HepG2 (cell line): ENCODE results near the gene ARHGEF40. TPM values are rescaled to one million over a fixed set of nuclear protein-coding genes. Genes with fewer than 3 reads are reported as not detected.

Source experiments
- ARID2 ChIP-seq: sonication (generic); formaldehyde crosslinking; IDR thresholded peaks from 2 replicates; pipeline ENCODE4 v1.8.1; 2022; ENCODE audit warnings: mild to moderate bottlenecking, missing genetic modification reagents, borderline replicate concordance
- BRF2 ChIP-seq: sonication (generic); formaldehyde crosslinking; IDR thresholded peaks from 2 replicates; pipeline ENCODE4 v1.8.1; 2022; ENCODE audit warnings: mild to moderate bottlenecking, missing genetic modification reagents
- EHMT2 ChIP-seq: fragments of 200-600 bp; sonication (generic); IDR thresholded peaks from 2 replicates; pipeline ENCODE4 v1.7.0; 2017; ENCODE audit warnings: antibody characterized with exemption, low read depth, low read length, borderline replicate concordance
- GTF2F1 ChIP-seq: fragments of 150-350 bp; IDR thresholded peaks from 2 replicates; pipeline ENCODE4 v1.6.1; 2014; ENCODE audit warnings: low read length
- HIVEP1 ChIP-seq: sonication (generic); formaldehyde crosslinking; IDR thresholded peaks from 2 replicates; pipeline ENCODE4 v1.4.0; 2020; ENCODE audit warnings: mild to moderate bottlenecking, missing genetic modification reagents
- JUNB ChIP-seq: sonication (generic); formaldehyde crosslinking; IDR thresholded peaks from 2 replicates; pipeline ENCODE4 v1.8.0; 2022; ENCODE audit warnings: missing genetic modification reagents, mild to moderate bottlenecking, borderline replicate concordance
- KDM5A ChIP-seq: fragments of 200-600 bp; sonication (generic); IDR thresholded peaks from 2 replicates; pipeline ENCODE4 v1.7.0; 2018; ENCODE audit warnings: antibody characterized with exemption, mild to moderate bottlenecking, low read length, borderline replicate concordance
- MBD4 ChIP-seq: IDR thresholded peaks from 2 replicates; pipeline ENCODE4 v1.6.1; 2012; ENCODE audit warnings: low read length, inconsistent platforms, borderline replicate concordance
- MYC ChIP-seq: sonication (generic); formaldehyde crosslinking; IDR thresholded peaks from 2 replicates; pipeline ENCODE4 v1.9.0; 2021; ENCODE audit warnings: missing genetic modification reagents, borderline replicate concordance
- NPAS2 ChIP-seq: sonication (generic); formaldehyde crosslinking; IDR thresholded peaks from 2 replicates; pipeline ENCODE4 v1.8.0; 2022; ENCODE audit warnings: mild to moderate bottlenecking, missing genetic modification reagents, borderline replicate concordance
- RBM39 ChIP-seq: fragments of 200-400 bp; formaldehyde crosslinking; IDR thresholded peaks from one replicate; pipeline ENCODE4 v1.6.1; 2018; ENCODE audit warnings: antibody characterized with exemption, mild to moderate bottlenecking, low read depth, low read length; ENCODE audit not compliant: poor library complexity, severe bottlenecking
- SOX5 ChIP-seq: IDR thresholded peaks from 2 replicates; pipeline ENCODE4 v1.6.1; 2016; ENCODE audit warnings: borderline replicate concordance
- TP53 ChIP-seq: sonication (generic); formaldehyde crosslinking; conservative IDR thresholded peaks from 2 replicates; pipeline ENCODE4 v1.4.0; 2020; ENCODE audit warnings: missing genetic modification reagents
- YY1 ChIP-seq: IDR thresholded peaks from 2 replicates; pipeline ENCODE4 v1.6.1; 2011; ENCODE audit warnings: low read length, low read depth, moderate library complexity, mild to moderate bottlenecking; ENCODE audit not compliant: insufficient read depth, insufficient replicate concordance
- ZBTB46 ChIP-seq: sonication (generic); formaldehyde crosslinking; IDR thresholded peaks from 2 replicates; pipeline ENCODE4 v1.4.0; 2020; ENCODE audit warnings: mild to moderate bottlenecking, missing genetic modification reagents, borderline replicate concordance
- ZNF101 ChIP-seq: sonication (generic); formaldehyde crosslinking; IDR thresholded peaks from 2 replicates; pipeline ENCODE4 v1.4.0; 2020; ENCODE audit warnings: mild to moderate bottlenecking, low read depth, missing genetic modification reagents, borderline replicate concordance
- ZNF691 ChIP-seq: sonication (generic); formaldehyde crosslinking; IDR thresholded peaks from 2 replicates; pipeline ENCODE4 v1.4.0; 2020; ENCODE audit warnings: missing genetic modification reagents, low read depth, mild to moderate bottlenecking, borderline replicate concordance
- ZNF780A ChIP-seq: sonication (generic); formaldehyde crosslinking; IDR thresholded peaks from 2 replicates; pipeline ENCODE4 v1.8.0; 2022; ENCODE audit warnings: mild to moderate bottlenecking, missing genetic modification reagents, moderate library complexity
- polyA plus RNA-seq, 8 experiments: library from polyadenylated mRNA; depleted of rRNA in 3 of 8; stranded (reverse) in 7 of 8; unstranded in 1 of 8; fragments of >200 nt; fragmentation: Illumina TruSeq in 4 of 8; extraction: Trizol in 4 of 8; gene quantifications; 2 replicates each; pipeline versions ENCODE4 v1.2.1 to v1.2.3, GENCODE V29; 2011 to 2016; ENCODE audit warnings: low read depth in 4 of 8, missing spikeins in 1 of 8, mixed read lengths in 1 of 8; ENCODE audit not compliant: insufficient read depth in 1 of 8
- total RNA-seq, 5 experiments: library from RNA; depleted of rRNA; stranded (reverse); fragments of >200 nt; fragmentation: Illumina TruSeq; extraction: Trizol; gene quantifications; 2 replicates each; pipeline ENCODE4 v1.2.3, GENCODE V29; 2016; ENCODE audit warnings: low read depth in 1 of 5
- TF ChIP-seq, protein P1 (sequence below): sonication (generic); formaldehyde crosslinking; IDR thresholded peaks from 2 replicates; pipeline ENCODE4 v1.4.0; 2020; ENCODE audit warnings: low read depth, mild to moderate bottlenecking, missing genetic modification reagents
- TF ChIP-seq, protein P2 (sequence below), 2 experiments: IDR thresholded peaks; 2 replicates each; pipeline ENCODE4 v1.6.1; 2011 to 2012; ENCODE audit warnings: low read length in 2 of 2, borderline replicate concordance in 1 of 2, low read depth in 1 of 2, mild to moderate bottlenecking in 1 of 2, moderate library complexity in 1 of 2

ARHGEF40 gene
- total and polyA plus RNA-seq, 2 of the 13 experiments (the other 11 are each of a cell fraction or from before 2014, with no cell fraction given), result 28.1 to 78.1 TPM

GRCh38 chr14:21104448-21105060 lies 34.5 kb downstream of the ARHGEF40 start (continued):
- no peak for TF ChIP-seq ZBTB46 (CRISPR knock-in tag)
- TF ChIP-seq ZNF691 (CRISPR knock-in tag), result peak; percentile 5; the same call in 1 of the 2 replicates
- TF ChIP-seq ZNF780A, result no peak; the same call in 1 of the 2 replicates
- TF ChIP-seq, protein P1, sequence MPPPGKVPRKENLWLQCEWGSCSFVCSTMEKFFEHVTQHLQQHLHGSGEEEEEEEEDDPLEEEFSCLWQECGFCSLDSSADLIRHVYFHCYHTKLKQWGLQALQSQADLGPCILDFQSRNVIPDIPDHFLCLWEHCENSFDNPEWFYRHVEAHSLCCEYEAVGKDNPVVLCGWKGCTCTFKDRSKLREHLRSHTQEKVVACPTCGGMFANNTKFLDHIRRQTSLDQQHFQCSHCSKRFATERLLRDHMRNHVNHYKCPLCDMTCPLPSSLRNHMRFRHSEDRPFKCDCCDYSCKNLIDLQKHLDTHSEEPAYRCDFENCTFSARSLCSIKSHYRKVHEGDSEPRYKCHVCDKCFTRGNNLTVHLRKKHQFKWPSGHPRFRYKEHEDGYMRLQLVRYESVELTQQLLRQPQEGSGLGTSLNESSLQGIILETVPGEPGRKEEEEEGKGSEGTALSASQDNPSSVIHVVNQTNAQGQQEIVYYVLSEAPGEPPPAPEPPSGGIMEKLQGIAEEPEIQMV (CRISPR knock-in tag), result no peak
- no peak for TF ChIP-seq MYC (CRISPR knock-in tag)
- TF ChIP-seq TP53 (CRISPR knock-in tag), result no peak
- no peak for TF ChIP-seq SOX5 (CRISPR knock-in tag)
- no peak for TF ChIP-seq HIVEP1 (CRISPR knock-in tag)
- TF ChIP-seq, protein P2, sequence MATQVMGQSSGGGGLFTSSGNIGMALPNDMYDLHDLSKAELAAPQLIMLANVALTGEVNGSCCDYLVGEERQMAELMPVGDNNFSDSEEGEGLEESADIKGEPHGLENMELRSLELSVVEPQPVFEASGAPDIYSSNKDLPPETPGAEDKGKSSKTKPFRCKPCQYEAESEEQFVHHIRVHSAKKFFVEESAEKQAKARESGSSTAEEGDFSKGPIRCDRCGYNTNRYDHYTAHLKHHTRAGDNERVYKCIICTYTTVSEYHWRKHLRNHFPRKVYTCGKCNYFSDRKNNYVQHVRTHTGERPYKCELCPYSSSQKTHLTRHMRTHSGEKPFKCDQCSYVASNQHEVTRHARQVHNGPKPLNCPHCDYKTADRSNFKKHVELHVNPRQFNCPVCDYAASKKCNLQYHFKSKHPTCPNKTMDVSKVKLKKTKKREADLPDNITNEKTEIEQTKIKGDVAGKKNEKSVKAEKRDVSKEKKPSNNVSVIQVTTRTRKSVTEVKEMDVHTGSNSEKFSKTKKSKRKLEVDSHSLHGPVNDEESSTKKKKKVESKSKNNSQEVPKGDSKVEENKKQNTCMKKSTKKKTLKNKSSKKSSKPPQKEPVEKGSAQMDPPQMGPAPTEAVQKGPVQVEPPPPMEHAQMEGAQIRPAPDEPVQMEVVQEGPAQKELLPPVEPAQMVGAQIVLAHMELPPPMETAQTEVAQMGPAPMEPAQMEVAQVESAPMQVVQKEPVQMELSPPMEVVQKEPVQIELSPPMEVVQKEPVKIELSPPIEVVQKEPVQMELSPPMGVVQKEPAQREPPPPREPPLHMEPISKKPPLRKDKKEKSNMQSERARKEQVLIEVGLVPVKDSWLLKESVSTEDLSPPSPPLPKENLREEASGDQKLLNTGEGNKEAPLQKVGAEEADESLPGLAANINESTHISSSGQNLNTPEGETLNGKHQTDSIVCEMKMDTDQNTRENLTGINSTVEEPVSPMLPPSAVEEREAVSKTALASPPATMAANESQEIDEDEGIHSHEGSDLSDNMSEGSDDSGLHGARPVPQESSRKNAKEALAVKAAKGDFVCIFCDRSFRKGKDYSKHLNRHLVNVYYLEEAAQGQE (IDR thresholded peaks at IDR 0.05; ENCODE audit: borderline replicate concordance in 1 of 2, low read depth in 1 of 2, low read length in 2 of 2), result no peak
- no peak for TF ChIP-seq JUNB (CRISPR knock-in tag)
- no peak for TF ChIP-seq ZNF101 (CRISPR knock-in tag)
- TF ChIP-seq YY1, result no peak
- TF ChIP-seq EHMT2, result no peak
- TF ChIP-seq NPAS2 (CRISPR knock-in tag), result no peak
- TF ChIP-seq BRF2, result no peak
- TF ChIP-seq KDM5A, result peak; percentile 67; the same call in 1 of the 2 replicates
- no peak; the same call in 1 of the 2 replicates for TF ChIP-seq ARID2 (CRISPR knock-in tag)
- TF ChIP-seq RBM39, result no peak
- TF ChIP-seq GTF2F1, result no peak; the same call in 1 of the 2 replicates
- no peak for TF ChIP-seq MBD4
